K562 (cell line): ENCODE data around the gene GINS3. TPM values are rescaled to one million over a fixed set of nuclear protein-coding genes. Genes with fewer than 3 reads are reported as not detected.
A peak's percentile ranks its signal among the peaks of the same experiment; 100 is the strongest.

ENCODE experiments used
- CHAMP1 ChIP-seq: fragments of 450-650 bp; IDR thresholded peaks from 2 replicates; pipeline ENCODE4 v1.6.1; 2016; ENCODE audit warnings: mild to moderate bottlenecking
- ELF2 ChIP-seq: fragments of 250-450 bp; sonication (Bioruptor Pico); IDR thresholded peaks from 2 replicates; pipeline ENCODE4 v1.5.0; 2021; ENCODE audit warnings: mild to moderate bottlenecking
- FOXK2 ChIP-seq, 2 experiments: fragments of 450-650 bp; IDR thresholded peaks in 1 of 2; conservative IDR thresholded peaks in 1 of 2; 2 replicates each; pipeline ENCODE4 v1.6.1; 2016; ENCODE audit warnings: low read depth in 2 of 2, mild to moderate bottlenecking in 1 of 2
- GTF3C2 ChIP-seq: IDR thresholded peaks from 3 replicates; pipeline ENCODE4 v1.6.1; 2011; ENCODE audit warnings: borderline replicate concordance, mild to moderate bottlenecking, moderate library complexity; ENCODE audit not compliant: insufficient read length; ENCODE audit errors: extremely low read depth
- MCM7 ChIP-seq, 2 experiments: fragments of 450-650 bp; IDR thresholded peaks; 2 replicates each; pipeline ENCODE4 v1.6.1; 2016 to 2018
- MXD1 ChIP-seq: fragments of 250-450 bp; sonication (Bioruptor Pico); IDR thresholded peaks from 2 replicates; pipeline ENCODE4 v1.8.0; 2021; ENCODE audit warnings: borderline replicate concordance, mild to moderate bottlenecking, moderate library complexity; ENCODE audit not compliant: poor library complexity, severe bottlenecking
- NFATC3 ChIP-seq: fragments of 450-650 bp; IDR thresholded peaks from 2 replicates; pipeline ENCODE4 v1.6.1; 2017; ENCODE audit warnings: mild to moderate bottlenecking
- POLR2A ChIP-seq: fragments of 450-650 bp; conservative IDR thresholded peaks from 2 replicates; pipeline ENCODE4 v1.6.1; 2016
- POU5F1 ChIP-seq: fragments of 150-350 bp; IDR thresholded peaks from 2 replicates; pipeline ENCODE4 v1.6.1; 2014; ENCODE audit warnings: borderline replicate concordance, low read length, low read depth, mild to moderate bottlenecking; ENCODE audit not compliant: partially characterized antibody
- RBM17 ChIP-seq: fragments of 200-400 bp; formaldehyde crosslinking; IDR thresholded peaks from 2 replicates; pipeline ENCODE4 v1.6.1; 2017; ENCODE audit warnings: low read depth, mild to moderate bottlenecking, low read length, borderline replicate concordance
- SETDB1 ChIP-seq: IDR thresholded peaks from one replicate; pipeline ENCODE4 v1.6.1; 2012; ENCODE audit warnings: low read length, control low read depth, inconsistent platforms
- SMARCB1 ChIP-seq: IDR thresholded peaks from 2 replicates; pipeline ENCODE4 v1.6.1; 2011; ENCODE audit warnings: improper control_type of control experiment, low read depth; ENCODE audit not compliant: insufficient read length
- SMC3 ChIP-seq: conservative IDR thresholded peaks from 2 replicates; pipeline ENCODE4 v1.6.1; 2011; ENCODE audit warnings: low read depth, low read length, improper control_type of control experiment; ENCODE audit not compliant: insufficient read depth
- TCF3 ChIP-seq: sonication (generic); formaldehyde crosslinking; IDR thresholded peaks from 2 replicates; pipeline ENCODE4 v1.4.0; 2020; ENCODE audit warnings: mild to moderate bottlenecking, missing genetic modification reagents
- ZFP36 ChIP-seq: fragments of 150-350 bp; IDR thresholded peaks from 2 replicates; pipeline ENCODE4 v1.6.1; 2018; ENCODE audit warnings: low read length, low read depth; ENCODE audit not compliant: partially characterized antibody
- ZFP91 ChIP-seq: sonication (generic); formaldehyde crosslinking; IDR thresholded peaks from 2 replicates; pipeline ENCODE4 v1.8.0; 2022; ENCODE audit warnings: mild to moderate bottlenecking, missing genetic modification reagents
- ZNF184 ChIP-seq: sonication (generic); formaldehyde crosslinking; IDR thresholded peaks from 2 replicates; pipeline ENCODE4 v1.5.0; 2020; ENCODE audit warnings: missing genetic modification reagents
- ZNF316 ChIP-seq: fragments of 450-650 bp; IDR thresholded peaks from 2 replicates; pipeline ENCODE4 v1.6.1; 2016
- ZNF655 ChIP-seq: fragments of 250-450 bp; sonication (Bioruptor Pico); IDR thresholded peaks from 2 replicates; pipeline ENCODE4 v1.5.0; 2021
- polyA plus RNA-seq, 8 experiments: library from polyadenylated mRNA; depleted of rRNA in 4 of 8; stranded (reverse) in 5 of 8; unstranded in 3 of 8; fragments of >200 nt; fragmentation: Nextera tagmentation in 2 of 8; fragmentation: Illumina TruSeq in 1 of 8; extraction: Ambion mirVana in 2 of 8; extraction: Trizol in 1 of 8; gene quantifications; 2 replicates each; pipeline versions ENCODE4 v1.2.1 to v1.2.3, GENCODE V29; 2011 to 2014; ENCODE audit warnings: inconsistent platforms in 1 of 8, missing spikeins in 1 of 8
- total RNA-seq, 7 experiments: library from RNA; depleted of rRNA in 6 of 7; stranded (reverse); fragments of >200 nt in 6 of 7; fragmentation: Illumina TruSeq in 2 of 7; extraction: Trizol in 2 of 7; gene quantifications; 2 replicates each; pipeline versions ENCODE4 v1.2.1 to v1.2.3, GENCODE V29; 2011 to 2021; ENCODE audit warnings: low replicate concordance in 1 of 7

The GINS3 gene
- total and polyA plus RNA-seq, 9 of the 15 experiments (the other 6 are each of a cell fraction or from before 2014, with no cell fraction given): 17.8 to 31.9 (median 25.4) TPM

- TF ChIP-seq TCF3 (CRISPR knock-in tag): peak; percentile 21; the same call in 1 of the 2 replicates
- TF ChIP-seq ZFP36: no peak
- TF ChIP-seq ZFP91 (CRISPR knock-in tag): 0 out of 2 replicates have a peak, but pooled peaks have one; percentile 54
- peak; percentile 35; the same call in 1 of the 2 replicates for TF ChIP-seq ZNF316
- no peak for TF ChIP-seq CHAMP1
- no peak for TF ChIP-seq SMARCB1
- no peak for TF ChIP-seq MXD1 (CRISPR knock-in tag)
- TF ChIP-seq POLR2A: peak; percentile 93
- TF ChIP-seq ZNF655 (CRISPR knock-in tag): no peak
- TF ChIP-seq FOXK2 (conservative IDR thresholded peaks at IDR 0.05 in 1 of 2, IDR thresholded peaks at IDR 0.05 in 1 of 2; ENCODE audit: low read depth in 2 of 2): peak; percentile 57 to 88
- TF ChIP-seq NFATC3: peak; percentile 49
- no peak for TF ChIP-seq ZNF184 (CRISPR knock-in tag)
- TF ChIP-seq SMC3: no peak
- TF ChIP-seq ELF2 (CRISPR knock-in tag): peak; percentile 61; the same call in 1 of the 2 replicates
- TF ChIP-seq RBM17: no peak
- peak; percentile 29 for TF ChIP-seq POU5F1
- TF ChIP-seq GTF3C2: no peak
- no peak for TF ChIP-seq SETDB1
- no peak for TF ChIP-seq MCM7 (IDR thresholded peaks at IDR 0.05)
Measured at GRCh38 chr16:58392215-58393137, at the start of gene GINS3 (continued).
